PC-3 (cell line): Measurements from ENCODE around the gene KCNJ12. TPM values are rescaled to one million over a fixed set of nuclear protein-coding genes. Genes with fewer than 3 reads are reported as not detected.

Experiments used
- ATAC-seq: fragments of 200-7000 bp; cut with Tn5 transposase; 2 replicates; pipeline ENCODE4 v1.9.1; 2020; ENCODE audit warnings: mild to moderate bottlenecking, moderate library complexity
- BruUV-seq: library from RNA; stranded (reverse); fragments of 400-500 nt; replicated peaks from 2 replicates; lab custom pipeline; 2021; lab: Mats Ljungman, UMichigan
- CTCF ChIA-PET: fragments of 300-600 bp; sonication (Branson Sonifier 250); formaldehyde crosslinking; loops from one replicate; lab custom pipeline; 2022; ENCODE audit warnings: antibody characterized with exemption; lab: Charles Lee
- POLR2A ChIA-PET: fragments of 300-600 bp; sonication (Branson Sonifier 250); formaldehyde crosslinking; loops from one replicate; lab custom pipeline; 2022; ENCODE audit warnings: antibody characterized with exemption; ENCODE audit not compliant: unreplicated experiment; lab: Charles Lee
- DNase-seq: peaks from one replicate; pipeline ENCODE4 v3.0.0-alpha.2; 2015
- H2AFZ ChIP-seq: fragments of 300-600 bp; sonication (generic); 2 replicates; pipeline ENCODE4 v1.6.0; 2016; ENCODE audit warnings: antibody characterized with exemption, low read length
- H3F3A ChIP-seq: fragments of 300-600 bp; sonication (generic); one replicate; pipeline ENCODE4 v1.6.0; 2017; ENCODE audit warnings: antibody characterized with exemption, low read length, control low read depth, mild to moderate bottlenecking; ENCODE audit not compliant: unreplicated experiment
- H3K27ac ChIP-seq: fragments of 300-600 bp; sonication (generic); 2 replicates; pipeline ENCODE4 v1.5.1; 2016; ENCODE audit warnings: mild to moderate bottlenecking, low read length
- H3K27me3 ChIP-seq: fragments of 300-600 bp; sonication (generic); 2 replicates; pipeline ENCODE4 v1.6.1; 2016; ENCODE audit warnings: low read length, mixed read lengths
- H3K36me3 ChIP-seq: fragments of 300-600 bp; sonication (generic); 2 replicates; pipeline ENCODE4 v1.6.1; 2016; ENCODE audit warnings: low read depth, mixed run types, low read length, mixed read lengths
- H3K4me1 ChIP-seq: fragments of 300-600 bp; sonication (generic); 2 replicates; pipeline ENCODE4 v1.5.1; 2016; ENCODE audit warnings: low read length; ENCODE audit not compliant: insufficient read depth
- H3K4me2 ChIP-seq: fragments of 300-600 bp; sonication (generic); 2 replicates; pipeline ENCODE4 v1.6.0; 2016; ENCODE audit warnings: low read length
- H3K4me3 ChIP-seq: fragments of 300-600 bp; sonication (generic); 2 replicates; pipeline ENCODE4 v1.5.1; 2016; ENCODE audit warnings: mild to moderate bottlenecking, low read length, mixed read lengths
- H3K79me2 ChIP-seq: fragments of 300-600 bp; sonication (generic); 2 replicates; pipeline ENCODE4 v1.6.1; 2017; ENCODE audit warnings: low read length, mixed read lengths
- H3K9ac ChIP-seq: fragments of 300-600 bp; sonication (generic); 2 replicates; pipeline ENCODE4 v1.6.0; 2016; ENCODE audit warnings: mild to moderate bottlenecking, low read length
- H3K9me2 ChIP-seq: fragments of 300-600 bp; sonication (generic); replicated peaks from 2 replicates; pipeline ENCODE4 v1.6.1; 2016; ENCODE audit warnings: mixed run types, low read length, mixed read lengths
- H3K9me3 ChIP-seq: fragments of 300-600 bp; sonication (generic); 2 replicates; pipeline ENCODE4 v1.6.1; 2016; ENCODE audit warnings: low read length, mixed read lengths
- H4K20me1 ChIP-seq: fragments of 300-600 bp; sonication (generic); 2 replicates; pipeline ENCODE4 v1.6.1; 2016; ENCODE audit warnings: low read length, mixed read lengths
- CTCF ChIP-seq: fragments of 300-600 bp; sonication (generic); conservative IDR thresholded peaks from 2 replicates; pipeline ENCODE4 v1.5.1; 2017; ENCODE audit warnings: antibody characterized with exemption, low read depth, mild to moderate bottlenecking, low read length
- EZH2 ChIP-seq: fragments of 300-600 bp; sonication (generic); IDR thresholded peaks from one replicate; pipeline ENCODE4 v1.6.1; 2017; ENCODE audit warnings: antibody characterized with exemption, mild to moderate bottlenecking, low read length; ENCODE audit not compliant: unreplicated experiment
- EZH2phosphoT487 ChIP-seq: fragments of 300-600 bp; sonication (generic); IDR thresholded peaks from 2 replicates; pipeline ENCODE4 v1.6.1; 2018; ENCODE audit warnings: mild to moderate bottlenecking, antibody characterized with exemption, low read length, borderline replicate concordance
- intact Hi-C: fragments of 100-400 bp; cut with micrococcal nuclease; formaldehyde crosslinking; loops from 2 replicates; pipeline ENCODE4 v1.9.0; 2023
- total RNA-seq: library from RNA; depleted of rRNA; stranded (reverse); fragments of >200 nt; gene quantifications from 2 replicates; pipeline ENCODE4 v1.2.3, GENCODE V29; 2014

Gene KCNJ12
- total RNA-seq, 1 experiment from 2014 or later, result 11.1 TPM

- no peaks in the 10 kb centered on the region for H3K36me3 ChIP-seq
- CTCF ChIA-PET, result no interaction called here
- TF ChIP-seq EZH2, result no peak
- no peak for TF ChIP-seq EZH2phosphoT487
- TF ChIP-seq CTCF, result no peak
- POLR2A ChIA-PET, result interaction anchor here (0.6 kb wide), 1 partner anchor 15 kb away, joined by 4 read pairs; no protein-coding TSS in a partner anchor
- no peaks in the 10 kb centered on the region for H3F3A ChIP-seq
- no peaks in the 10 kb centered on the region for H3K9me3 ChIP-seq
- no peak overlapping the region for H3K9ac ChIP-seq
- no peaks in the 10 kb centered on the region for H3K9me2 ChIP-seq
- H4K20me1 ChIP-seq, result no peaks in the 10 kb centered on the region
- ATAC-seq (no peak), DNase-seq (no peak)
- intact Hi-C loops, result no loop called here
- no peak overlapping the region for H3K27ac ChIP-seq
- peak overlapping the region; percentile 85 for H3K4me3 ChIP-seq
- no TSS peak for BruUV-seq
- peaks cover 12% of the 10 kb centered on the region for H3K4me1 ChIP-seq
- peaks cover 13% of the 10 kb centered on the region for H3K79me2 ChIP-seq
- peak overlapping the region; percentile 99 for H3K4me2 ChIP-seq
- no peaks in the 10 kb centered on the region for H3K27me3 ChIP-seq
- peak overlapping the region; percentile 98; the same call in 1 of the 2 replicates for H2AFZ ChIP-seq
These were observed 438 bp upstream of the KCNJ12 start for GRCh38 chr17:21375757-21376080.

- no peak for TF ChIP-seq CTCF
- TF ChIP-seq EZH2phosphoT487, result no peak
- TF ChIP-seq EZH2, result no peak
- Histone ChIP-seq H3K36me3 (no peaks in the 10 kb centered on the region), H3F3A (no peaks in the 10 kb centered on the region), H3K4me3 (peak overlapping the region; percentile 85), H3K9me3 (no peaks in the 10 kb centered on the region), H2AFZ (peak overlapping the region; percentile 98), H4K20me1 (no peaks in the 10 kb centered on the region), H3K4me1 (peaks cover 12% of the 10 kb centered on the region), H3K9ac (peak overlapping the region; percentile 40), H3K27me3 (no peaks in the 10 kb centered on the region), H3K79me2 (peaks cover 13% of the 10 kb centered on the region), H3K9me2 (no peaks in the 10 kb centered on the region), H3K27ac (no peak overlapping the region), H3K4me2 (peak overlapping the region; percentile 99)
- DNase-seq, result peak; percentile 43
- ChIA-PET CTCF (no interaction called here), POLR2A (interaction anchor here (0.6 kb wide), 1 partner anchor 9 kb away, joined by 5 read pairs; no protein-coding TSS in a partner anchor)
- BruUV-seq, result no TSS peak
- intact Hi-C loops, result no loop called here
- ATAC-seq, result peak; percentile 39
These were observed 868 bp downstream of the KCNJ12 start for GRCh38 chr17:21376759-21377690.
